GM19468 (cell line): ENCODE measurements around the gene MSANTD2.

Experiments used
- ATAC-seq: cut with Tn5 transposase; IDR thresholded peaks from one replicate; pipeline ENCODE4 v1.9.1; 2021; ENCODE audit warnings: mild to moderate bottlenecking, moderate library complexity, moderate number of reproducible peaks; ENCODE audit not compliant: unreplicated experiment; ENCODE audit errors: extremely low read depth

MSANTD2 gene

GRCh38 chr11:124739479-124740276, 60.5 kb downstream of the MSANTD2 start, which contains the start of gene NRGN:
NRGN (plus strand) TSS chr11:124739942; CDS start chr11:124740085, 143 bp downstream.
- ATAC-seq, result peak; percentile 95

GRCh38 chr11:124738713-124739478, 61.3 kb downstream of the MSANTD2 start:
- no peak for ATAC-seq

- no peak for ATAC-seq
Measured at GRCh38 chr11:124737638-124738305, 62.4 kb downstream of the MSANTD2 start.

GRCh38 chr11:124736736-124737135, 63.5 kb downstream of the MSANTD2 start:
- no peak for ATAC-seq

GRCh38 chr11:124732230-124732629, 68.0 kb downstream of the MSANTD2 start:
- no peak for ATAC-seq

GRCh38 chr11:124729571-124729970, 70.6 kb downstream of the MSANTD2 start:
- ATAC-seq, result no peak

- no peak for ATAC-seq
Measured at GRCh38 chr11:124728134-124728533, 72.1 kb downstream of the MSANTD2 start.

GRCh38 chr11:124727474-124727873, 72.7 kb downstream of the MSANTD2 start:
- no peak for ATAC-seq

- no peak for ATAC-seq
Measured at GRCh38 chr11:124725719-124726105, 74.5 kb downstream of the MSANTD2 start.

- peak; percentile 90 for ATAC-seq
Measured at GRCh38 chr11:124724979-124725718, 75.1 kb downstream of the MSANTD2 start.

GRCh38 chr11:124722176-124722575, 78.0 kb downstream of the MSANTD2 start:
- ATAC-seq, result no peak

GRCh38 chr11:124719534-124719933, 80.7 kb downstream of the MSANTD2 start:
- no peak for ATAC-seq

GRCh38 chr11:124718801-124719200, 81.4 kb downstream of the MSANTD2 start:
- no peak for ATAC-seq

GRCh38 chr11:124717786-124718651, 82.2 kb downstream of the MSANTD2 start:
- no peak for ATAC-seq

- ATAC-seq, result no peak
Measured at GRCh38 chr11:124717421-124717785, 82.8 kb downstream of the MSANTD2 start.

GRCh38 chr11:124716591-124716990, 83.6 kb downstream of the MSANTD2 start:
- no peak for ATAC-seq
